BLaER1 treated with 17β-estradiol and CSF1 and Interleukin-3, amounts not matched to agents 10 nM and 100 nM (cell line): ENCODE measurements around the gene MYO18A.
A peak's percentile ranks its signal among the peaks of the same experiment; 100 is the strongest.

ENCODE experiments used
- H3K27ac ChIP-seq, 11 experiments: shearing (Covaris generic); formaldehyde crosslinking; 2 replicates each; pipeline ENCODE4 v1.8.1; 2022
- H3K27me3 ChIP-seq, 11 experiments: shearing (Covaris generic); formaldehyde crosslinking; 2 replicates each; pipeline ENCODE4 v1.8.1; 2022
- H3K36me3 ChIP-seq, 11 experiments: shearing (Covaris generic); formaldehyde crosslinking; 2 replicates each; pipeline ENCODE4 v1.8.1; 2022
- H3K4me1 ChIP-seq, 10 experiments: shearing (Covaris generic); formaldehyde crosslinking; 2 replicates each; pipeline ENCODE4 v1.8.1; 2022
- H3K4me2 ChIP-seq, 11 experiments: shearing (Covaris generic); formaldehyde crosslinking; 2 replicates each; pipeline ENCODE4 v1.8.1; 2022
- H3K4me3 ChIP-seq, 10 experiments: shearing (Covaris generic); formaldehyde crosslinking; 2 replicates each; pipeline ENCODE4 v1.8.1; 2022
- H3K9ac ChIP-seq, 11 experiments: shearing (Covaris generic); formaldehyde crosslinking; 2 replicates each; pipeline ENCODE4 v1.8.1; 2022
- H3K9me3 ChIP-seq, 11 experiments: shearing (Covaris generic); formaldehyde crosslinking; replicated peaks in 1 of 11; 2 replicates each; pipeline ENCODE4 v1.8.1; 2022
- H4K20me1 ChIP-seq, 11 experiments: shearing (Covaris generic); formaldehyde crosslinking; 2 replicates each; pipeline ENCODE4 v1.8.1; 2022
- Cebpa-rat ChIP-seq, 11 experiments: shearing (Covaris generic); IDR thresholded peaks; 2 replicates each; pipeline ENCODE4 v1.8.1; 2022

The MYO18A gene

DNA sequence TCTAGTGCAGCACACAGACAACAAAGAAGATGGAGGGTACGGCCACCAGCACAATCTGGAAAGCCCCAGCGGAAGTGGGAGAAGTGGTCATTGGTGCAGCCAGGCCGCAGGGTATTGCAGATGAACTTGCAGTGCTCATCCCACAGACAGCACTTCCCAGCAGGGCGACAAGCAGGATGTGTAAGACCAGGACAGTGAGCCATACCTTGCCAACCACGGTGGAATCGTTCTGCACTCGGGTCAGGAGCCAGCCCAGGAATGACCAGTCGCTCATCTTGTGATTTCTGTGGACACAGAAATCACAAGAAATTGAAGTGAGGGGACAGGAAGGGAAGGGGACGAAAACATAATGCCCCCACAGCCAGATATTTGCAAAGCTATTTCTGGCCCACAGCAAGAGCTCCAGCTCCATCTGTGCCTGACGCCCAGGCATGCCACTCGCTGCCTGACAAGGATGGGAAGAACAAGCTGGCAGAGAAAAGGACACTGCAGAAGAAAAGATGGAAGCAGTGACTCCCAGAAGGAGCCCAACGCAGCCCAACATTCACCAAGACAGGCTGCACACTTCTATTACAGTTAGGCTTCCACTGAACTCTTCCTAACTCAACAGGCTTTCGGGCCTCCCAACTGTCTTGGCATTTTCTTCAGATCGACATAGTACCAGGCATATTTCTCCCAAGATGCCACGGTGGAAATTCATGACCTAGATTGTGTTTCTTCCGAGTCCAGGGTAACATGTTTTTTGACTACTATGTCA lies 17.5 kb upstream of the MYO18A start:
- Histone ChIP-seq H3K27ac (peak overlapping the region in 8 of 11 experiments; percentile 72 to 87 (median 84); a peak in 15 of 22 replicates), H4K20me1 (no peaks in the 10 kb centered on the region), H3K27me3 (no peaks in the 10 kb centered on the region), H3K4me1 (peaks cover 32 to 74% (median 59%) of the 10 kb centered on the region in 10 experiments), H3K4me2 (peak overlapping the region in 9 of 11 experiments; percentile 77 to 97 (median 88); a peak in 17 of 22 replicates), H3K36me3 (no peaks in the 10 kb centered on the region), H3K4me3 (no peak overlapping the region), H3K9me3 (no peaks in the 10 kb centered on the region), H3K9ac (peak overlapping the region in 1 of 11 experiments; percentile 75; a peak in 1 of 22 replicates)
- no peak for TF ChIP-seq Cebpa-rat (IDR thresholded peaks at IDR 0.05)

DNA sequence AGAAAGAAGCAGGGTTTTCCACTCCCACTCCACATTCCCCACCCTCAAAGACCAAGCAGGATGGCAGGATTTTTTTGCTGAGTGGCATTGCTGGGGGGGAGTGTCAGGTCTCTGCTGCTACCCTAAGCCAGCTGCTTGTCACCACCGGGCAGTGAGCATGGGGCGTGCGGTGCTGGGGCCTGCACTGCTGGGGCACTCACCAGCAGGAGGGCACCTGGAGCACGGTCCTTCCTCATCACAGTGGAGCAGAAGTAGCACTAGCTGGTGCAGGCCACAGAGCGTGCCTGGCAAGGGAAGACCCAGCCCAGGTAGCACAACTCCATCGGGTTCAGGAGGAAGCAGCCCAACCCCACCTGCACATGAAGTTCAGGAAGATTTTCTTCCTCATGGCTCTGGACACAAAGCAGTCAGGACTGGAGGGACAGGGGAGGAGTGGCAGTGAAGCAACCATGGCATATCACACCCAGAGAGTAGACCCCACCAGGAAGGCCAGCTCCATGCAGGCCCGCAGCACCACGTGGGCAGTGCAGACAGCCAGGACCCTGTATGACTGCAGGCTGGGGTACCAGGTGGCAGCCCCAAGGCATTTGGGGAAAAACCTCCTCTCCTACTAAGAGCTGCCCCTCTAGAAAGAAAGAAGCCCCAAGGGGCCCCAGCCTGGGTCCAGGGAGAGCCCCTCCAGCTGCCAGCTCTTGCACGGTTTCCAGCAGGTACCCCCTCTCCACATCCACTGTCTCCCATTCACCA lies 16.7 kb upstream of the MYO18A start:
- TF ChIP-seq Cebpa-rat (IDR thresholded peaks at IDR 0.05): no peak
- H4K20me1 ChIP-seq: no peaks in the 10 kb centered on the region
- peak overlapping the region in 1 of 10 experiments; percentile 16; a peak in 1 of 20 replicates for H3K4me3 ChIP-seq
- H3K9ac ChIP-seq: peak overlapping the region in 8 of 11 experiments; percentile 5 to 75 (median 68); a peak in 11 of 22 replicates
- H3K4me1 ChIP-seq: peaks cover 32 to 76% (median 59%) of the 10 kb centered on the region in 10 experiments
- H3K27me3 ChIP-seq: no peaks in the 10 kb centered on the region
- peak overlapping the region; percentile 61 to 97 (median 83); a peak in 19 of 22 replicates for H3K4me2 ChIP-seq
- no peaks in the 10 kb centered on the region for H3K9me3 ChIP-seq
- H3K36me3 ChIP-seq: no peaks in the 10 kb centered on the region
- H3K27ac ChIP-seq: peak overlapping the region in 10 of 11 experiments; percentile 72 to 87 (median 82); a peak in 19 of 22 replicates

- peaks cover 32 to 83% (median 61%) of the 10 kb centered on the region in 10 experiments for H3K4me1 ChIP-seq
- peak overlapping the region; percentile 72 to 87 (median 82) for H3K27ac ChIP-seq
- no peaks in the 10 kb centered on the region for H3K36me3 ChIP-seq
- H3K9ac ChIP-seq: peak overlapping the region; percentile 47 to 75 (median 68); a peak in 21 of 22 replicates
- no peaks in the 10 kb centered on the region for H4K20me1 ChIP-seq
- peak in 10 of 11 experiments; percentile 22 to 74 (median 69); a peak in 13 of 22 replicates for TF ChIP-seq Cebpa-rat (IDR thresholded peaks at IDR 0.05)
- H3K27me3 ChIP-seq: no peaks in the 10 kb centered on the region
- peak overlapping the region in 7 of 10 experiments; percentile 6 to 50 (median 38); a peak in 11 of 20 replicates for H3K4me3 ChIP-seq
- H3K4me2 ChIP-seq: peak overlapping the region; percentile 61 to 97 (median 83)
- H3K9me3 ChIP-seq: no peaks in the 10 kb centered on the region
Measured at GRCh38 chr17:29195465-29196081, 15.4 kb upstream of the MYO18A start.

- H4K20me1 ChIP-seq: no peaks in the 10 kb centered on the region
- H3K4me1 ChIP-seq: peaks cover 32 to 75% (median 59%) of the 10 kb centered on the region in 10 experiments
- peak overlapping the region; percentile 47 to 75 (median 68); a peak in 15 of 22 replicates for H3K9ac ChIP-seq
- no peaks in the 10 kb centered on the region for H3K36me3 ChIP-seq
- H3K4me3 ChIP-seq: peak overlapping the region in 2 of 10 experiments; percentile 5 to 37; a peak in 1 of 20 replicates
- peak overlapping the region; percentile 61 to 97 (median 83) for H3K4me2 ChIP-seq
- no peak for TF ChIP-seq Cebpa-rat (IDR thresholded peaks at IDR 0.05)
- peak overlapping the region; percentile 52 to 87 (median 82); a peak in 21 of 22 replicates for H3K27ac ChIP-seq
- no peaks in the 10 kb centered on the region for H3K27me3 ChIP-seq
- no peaks in the 10 kb centered on the region for H3K9me3 ChIP-seq
Measured at GRCh38 chr17:29194669-29195068, 14.5 kb upstream of the MYO18A start.

DNA sequence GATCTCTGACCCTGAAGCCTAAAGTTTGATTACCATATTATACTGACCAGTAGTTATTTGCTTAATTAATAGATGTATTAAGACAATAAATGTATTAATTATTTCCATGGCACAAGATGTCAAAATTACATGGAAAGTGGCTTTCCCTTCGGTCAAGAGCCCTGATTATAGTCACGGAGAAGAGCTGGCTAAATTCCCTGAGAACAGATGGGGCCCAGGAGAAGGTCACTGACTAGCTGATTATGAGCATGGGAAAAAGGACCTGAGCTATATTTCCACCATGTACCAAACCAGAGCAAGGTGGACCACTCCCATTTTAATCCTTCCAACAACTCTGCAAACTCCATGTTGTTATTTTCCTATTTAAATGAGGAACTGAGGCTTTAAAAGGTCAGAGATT lies 12.9 kb upstream of the MYO18A start:
- H3K4me3 ChIP-seq: no peak overlapping the region
- H4K20me1 ChIP-seq: no peaks in the 10 kb centered on the region
- H3K27ac ChIP-seq: peak overlapping the region in 1 of 11 experiments; percentile 34; a peak in 2 of 22 replicates
- peak overlapping the region in 7 of 11 experiments; percentile 9 to 97 (median 59); a peak in 10 of 22 replicates for H3K4me2 ChIP-seq
- no peaks in the 10 kb centered on the region for H3K36me3 ChIP-seq
- no peaks in the 10 kb centered on the region for H3K9me3 ChIP-seq
- TF ChIP-seq Cebpa-rat (IDR thresholded peaks at IDR 0.05): no peak
- no peak overlapping the region for H3K9ac ChIP-seq
- H3K4me1 ChIP-seq: peaks cover 32 to 64% (median 53%) of the 10 kb centered on the region in 10 experiments
- no peaks in the 10 kb centered on the region for H3K27me3 ChIP-seq

- H3K9me3 ChIP-seq: no peaks in the 10 kb centered on the region
- no peak overlapping the region for H3K9ac ChIP-seq
- TF ChIP-seq Cebpa-rat (IDR thresholded peaks at IDR 0.05): no peak
- 0 out of 22 replicates have a peak overlapping the region, but pooled peaks of 1 of the 11 experiments have one; percentile 2 for H3K27ac ChIP-seq
- H3K36me3 ChIP-seq: no peaks in the 10 kb centered on the region
- peak overlapping the region in 4 of 11 experiments; percentile 13 to 36 (median 26); a peak in 5 of 22 replicates for H3K4me2 ChIP-seq
- H3K27me3 ChIP-seq: no peaks in the 10 kb centered on the region
- H4K20me1 ChIP-seq: no peaks in the 10 kb centered on the region
- no peak overlapping the region for H3K4me3 ChIP-seq
- H3K4me1 ChIP-seq: peaks cover 12 to 42% (median 29%) of the 10 kb centered on the region in 10 experiments
Measured at GRCh38 chr17:29190592-29191207, 10.5 kb upstream of the MYO18A start.

DNA sequence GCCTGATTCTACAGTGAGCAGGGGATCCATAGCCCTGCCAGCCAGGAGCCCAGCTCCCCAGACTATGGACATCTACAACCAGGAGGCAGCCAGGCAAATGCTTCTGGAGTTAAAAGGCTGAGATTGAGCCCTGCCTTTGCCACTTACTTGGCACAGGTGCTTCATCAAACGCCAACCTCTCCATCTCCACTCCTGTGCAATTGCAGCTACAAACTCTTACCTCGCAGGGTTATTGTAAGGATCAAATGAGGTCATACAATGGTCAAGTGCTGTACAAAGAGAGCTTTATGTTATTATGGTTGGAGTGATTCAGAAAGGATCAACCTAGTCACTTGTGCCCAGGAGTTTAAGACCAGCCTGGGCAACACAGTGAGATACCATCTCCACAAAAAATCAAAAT lies 9.8 kb upstream of the MYO18A start:
- no peaks in the 10 kb centered on the region for H4K20me1 ChIP-seq
- no peak for TF ChIP-seq Cebpa-rat (IDR thresholded peaks at IDR 0.05)
- peaks cover 5 to 39% (median 25%) of the 10 kb centered on the region in 10 experiments for H3K4me1 ChIP-seq
- peak overlapping the region in 2 of 11 experiments; percentile 30 to 36; a peak in 2 of 22 replicates for H3K4me2 ChIP-seq
- H3K4me3 ChIP-seq: no peak overlapping the region
- H3K27me3 ChIP-seq: no peaks in the 10 kb centered on the region
- H3K36me3 ChIP-seq: no peaks in the 10 kb centered on the region
- H3K9ac ChIP-seq: no peak overlapping the region
- no peaks in the 10 kb centered on the region for H3K9me3 ChIP-seq
- no peak overlapping the region for H3K27ac ChIP-seq

DNA sequence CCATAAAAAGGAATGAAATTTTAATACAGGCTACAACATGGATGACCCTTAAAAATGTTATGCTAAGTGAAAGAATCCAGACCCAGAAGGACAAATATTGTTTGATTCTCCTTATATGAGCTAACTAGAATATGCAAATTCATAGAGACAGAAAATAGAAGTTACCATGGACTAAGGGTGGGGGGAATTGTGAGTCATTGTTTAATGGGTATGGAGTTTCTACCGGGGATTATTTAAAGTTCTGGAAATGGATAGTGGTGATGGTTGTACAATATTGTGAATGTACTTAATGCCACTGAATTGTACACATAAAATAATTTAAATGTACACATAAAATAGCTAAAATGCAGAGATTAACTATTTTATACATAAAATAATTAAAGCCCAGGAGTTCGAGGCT lies 9.2 kb upstream of the MYO18A start:
- no peak for TF ChIP-seq Cebpa-rat (IDR thresholded peaks at IDR 0.05)
- Histone ChIP-seq H3K4me2 (no peak overlapping the region), H4K20me1 (no peaks in the 10 kb centered on the region), H3K36me3 (no peaks in the 10 kb centered on the region), H3K27ac (no peak overlapping the region), H3K9ac (no peak overlapping the region), H3K4me3 (no peak overlapping the region), H3K9me3 (no peaks in the 10 kb centered on the region), H3K27me3 (no peaks in the 10 kb centered on the region), H3K4me1 (peaks cover 0 to 33% (median 18%) of the 10 kb centered on the region in 10 experiments; a peak in 14 of 20 replicates)
